Hepatocyte (in vitro differentiated cells): ENCODE results near the gene ARMC7. TPM values are rescaled to one million over a fixed set of nuclear protein-coding genes. Genes with fewer than 3 reads are reported as not detected.

ENCODE experiments used
- DNase-seq: peaks from one replicate; pipeline ENCODE4 v3.0.0-alpha.2; 2016; ENCODE audit warnings: low spot score
- H2AFZ ChIP-seq: fragments of 200-600 bp; sonication (generic); 2 replicates; pipeline ENCODE4 v1.6.0; 2016; ENCODE audit warnings: antibody characterized with exemption, mild to moderate bottlenecking
- H3K27ac ChIP-seq: fragments of 200-600 bp; sonication (generic); 2 replicates; pipeline ENCODE4 v1.5.1; 2016; ENCODE audit warnings: mild to moderate bottlenecking
- H3K27me3 ChIP-seq: fragments of 200-600 bp; sonication (generic); 2 replicates; pipeline ENCODE4 v1.6.1; 2016
- H3K36me3 ChIP-seq: fragments of 200-600 bp; sonication (generic); replicated peaks from 2 replicates; pipeline ENCODE4 v1.5.1; 2016; ENCODE audit warnings: low read depth; ENCODE audit not compliant: insufficient read depth
- H3K4me1 ChIP-seq: fragments of 200-600 bp; sonication (generic); 2 replicates; pipeline ENCODE4 v1.5.1; 2016; ENCODE audit warnings: mild to moderate bottlenecking, moderate library complexity; ENCODE audit not compliant: insufficient read depth
- H3K4me2 ChIP-seq: fragments of 200-600 bp; sonication (generic); 2 replicates; pipeline ENCODE4 v1.6.0; 2016
- H3K4me3 ChIP-seq: fragments of 200-600 bp; sonication (generic); 2 replicates; pipeline ENCODE4 v1.5.1; 2016; ENCODE audit warnings: mild to moderate bottlenecking
- H3K79me2 ChIP-seq: fragments of 200-600 bp; sonication (generic); 2 replicates; pipeline ENCODE4 v1.6.0; 2017; ENCODE audit warnings: mild to moderate bottlenecking
- H3K9me2 ChIP-seq: fragments of 200-600 bp; sonication (generic); replicated peaks from 2 replicates; pipeline ENCODE4 v1.6.0; 2017; ENCODE audit warnings: mild to moderate bottlenecking; ENCODE audit not compliant: insufficient read depth
- H3K9me3 ChIP-seq: fragments of 200-600 bp; sonication (generic); 2 replicates; pipeline ENCODE4 v1.5.1; 2016; ENCODE audit warnings: low read depth, mild to moderate bottlenecking
- H4K20me1 ChIP-seq: fragments of 200-600 bp; sonication (generic); 2 replicates; pipeline ENCODE4 v1.6.0; 2016; ENCODE audit warnings: mild to moderate bottlenecking; ENCODE audit not compliant: insufficient read depth, poor library complexity, severe bottlenecking
- CTCF ChIP-seq: fragments of 200-600 bp; sonication (generic); IDR thresholded peaks from 2 replicates; pipeline ENCODE4 v1.5.1; 2016; ENCODE audit warnings: antibody characterized with exemption, mild to moderate bottlenecking; ENCODE audit not compliant: poor library complexity
- EZH2 ChIP-seq: fragments of 200-600 bp; sonication (generic); IDR thresholded peaks from 2 replicates; pipeline ENCODE4 v1.6.1; 2016; ENCODE audit warnings: antibody characterized with exemption, mild to moderate bottlenecking, borderline replicate concordance
- EZH2phosphoT487 ChIP-seq: fragments of 200-600 bp; sonication (generic); IDR thresholded peaks from one replicate; pipeline ENCODE4 v1.6.1; 2018; ENCODE audit warnings: antibody characterized with exemption, mild to moderate bottlenecking, low read depth, moderate library complexity; ENCODE audit not compliant: unreplicated experiment, severe bottlenecking
- WGBS: methylation state at CpG from one replicate; pipeline ENCODE4 v1.1.6; 2016; ENCODE audit warnings: low lambda C conversion rate; ENCODE audit errors: missing lambda C conversion rate; 5-methylcytosine and 5-hydroxymethylcytosine counted together
- polyA plus RNA-seq: library from polyadenylated mRNA; unstranded; fragments of >200 nt; fragmentation: Nextera tagmentation; extraction: Ambion mirVana; gene quantifications from 2 replicates; pipeline ENCODE4 v1.2.1, GENCODE V29; 2016
- total RNA-seq: library from RNA; depleted of rRNA; stranded (reverse); fragments of >200 nt; gene quantifications from 2 replicates; pipeline ENCODE4 v1.2.3, GENCODE V29; 2014

The ARMC7 gene
- total and polyA plus RNA-seq, 2 experiments from 2014 or later: 3.5 to 4.0 TPM

DNA sequence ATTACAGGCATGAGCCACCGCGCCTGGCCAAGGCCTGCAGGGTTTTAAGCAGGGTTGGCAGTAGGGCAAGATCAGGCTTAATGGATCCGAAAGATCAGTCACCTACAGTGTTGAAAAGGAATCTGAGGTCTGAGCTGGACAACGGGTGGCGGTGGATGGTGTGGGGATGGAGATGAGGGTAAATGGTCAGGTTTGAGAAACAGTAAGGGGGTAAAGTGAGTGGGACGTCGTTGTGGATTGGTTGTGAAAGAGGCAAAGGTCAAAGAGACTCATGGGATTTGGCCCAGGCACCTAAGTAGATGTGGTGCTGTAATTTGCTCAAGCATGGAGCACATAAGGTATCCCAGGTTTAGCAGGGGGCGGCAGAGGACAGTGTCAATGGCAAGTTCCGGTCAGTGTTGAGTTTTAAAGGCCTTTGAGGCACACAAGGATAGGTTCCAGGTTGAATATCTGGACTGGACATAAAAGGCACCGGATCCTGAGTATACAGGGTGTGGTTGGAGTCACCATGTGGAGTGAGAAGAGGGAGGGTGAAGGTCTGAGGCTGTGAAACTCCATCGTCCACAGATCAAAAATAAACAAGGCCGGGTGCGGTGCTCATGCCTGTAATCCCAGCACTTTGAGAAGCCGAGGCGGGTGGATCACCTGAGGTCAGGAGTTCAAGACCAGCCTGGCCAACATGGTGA lies 23.1 kb upstream of the ARMC7 start:
- Histone ChIP-seq H3K36me3 (no peaks in the 10 kb centered on the region), H3K9me2 (no peaks in the 10 kb centered on the region), H3K4me3 (no peak overlapping the region), H2AFZ (no peak overlapping the region), H3K27me3 (no peaks in the 10 kb centered on the region), H3K27ac (peak overlapping the region; percentile 99), H3K9me3 (no peaks in the 10 kb centered on the region), H3K4me1 (peaks cover 48% of the 10 kb centered on the region), H4K20me1 (no peaks in the 10 kb centered on the region), H3K4me2 (peak overlapping the region; percentile 91), H3K79me2 (peaks cover 29% of the 10 kb centered on the region)
- DNase-seq: peak; percentile 44
- no peak for TF ChIP-seq EZH2
- TF ChIP-seq CTCF: no peak
- no peak for TF ChIP-seq EZH2phosphoT487
- WGBS: 72% methylated on average over 15 of the region's 15 CpGs

DNA sequence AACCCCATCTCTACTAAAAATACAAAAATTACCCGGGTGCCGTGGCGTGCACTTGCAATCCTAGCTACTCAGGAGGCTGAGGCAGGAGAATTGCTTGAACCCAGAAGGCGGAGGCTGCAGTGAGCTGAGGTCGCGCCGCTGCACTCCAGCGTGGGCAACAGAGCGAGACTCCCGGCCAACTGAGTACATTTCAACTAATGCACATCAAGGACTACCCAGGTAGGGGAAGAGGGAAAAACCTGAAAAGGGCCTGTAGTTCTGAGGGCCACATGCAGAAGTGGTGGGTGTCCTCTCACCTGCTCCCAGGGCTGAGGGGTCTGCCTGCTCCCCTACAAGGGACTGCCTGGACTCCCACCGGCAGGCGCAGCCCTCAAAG lies 22.6 kb upstream of the ARMC7 start:
- Histone ChIP-seq H3K4me2 (peak overlapping the region; percentile 91), H3K36me3 (no peaks in the 10 kb centered on the region), H3K4me3 (peak overlapping the region; percentile 27), H3K4me1 (peaks cover 53% of the 10 kb centered on the region), H4K20me1 (no peaks in the 10 kb centered on the region), H3K27ac (peak overlapping the region; percentile 99), H3K27me3 (no peaks in the 10 kb centered on the region), H3K79me2 (peaks cover 34% of the 10 kb centered on the region), H3K9me3 (no peaks in the 10 kb centered on the region), H2AFZ (peak overlapping the region; percentile 61), H3K9me2 (no peaks in the 10 kb centered on the region)
- TF ChIP-seq CTCF (no peak), EZH2 (no peak), EZH2phosphoT487 (no peak)
- WGBS: 61% methylated on average over 12 of the region's 12 CpGs
- DNase-seq: no peak

DNA sequence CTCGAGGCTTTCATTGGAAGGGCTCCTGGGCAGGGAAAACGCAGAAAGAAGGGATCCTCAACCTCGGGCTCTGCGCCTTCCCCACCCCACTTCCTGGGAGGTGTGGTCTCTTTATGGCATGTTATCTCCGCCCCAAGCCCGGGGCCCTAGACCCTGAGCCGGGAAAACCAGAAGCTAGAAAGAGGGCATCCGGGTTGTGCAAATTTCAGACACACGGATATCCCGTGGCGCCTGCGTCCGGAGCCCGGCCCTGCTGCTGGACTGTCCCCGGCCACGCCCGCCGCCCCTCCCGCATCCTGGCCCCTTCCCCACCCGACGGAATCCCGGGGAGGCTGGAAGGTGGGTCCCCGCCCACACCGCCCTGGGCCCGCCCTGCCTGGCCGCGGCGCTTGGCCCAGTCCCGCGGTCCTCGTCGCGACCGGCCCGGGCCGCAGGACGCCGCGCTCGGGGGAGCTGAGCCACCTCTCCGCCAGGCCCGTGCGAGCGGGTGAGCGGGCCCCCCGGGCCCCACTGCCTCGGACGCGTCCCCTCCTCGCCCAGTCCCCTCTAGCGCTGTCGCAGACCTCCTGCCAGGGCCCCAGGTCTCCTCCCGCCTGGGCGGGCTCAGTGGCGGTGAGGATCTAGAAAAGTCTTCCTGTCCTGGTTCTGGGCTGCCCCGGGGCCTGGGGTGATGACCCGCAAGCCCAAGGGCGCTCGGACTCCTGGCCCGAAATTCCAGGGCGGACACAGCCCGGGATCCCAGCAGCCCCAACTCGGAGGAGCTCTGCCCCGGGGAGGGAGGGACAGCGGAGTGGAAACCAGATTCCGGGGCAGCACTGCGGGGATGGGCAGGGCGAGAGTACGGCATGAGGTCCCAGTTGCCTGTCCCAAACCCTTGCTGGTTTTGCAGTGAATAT lies 22.0 kb upstream of the ARMC7 start, which contains the start of gene SLC16A5:
SLC16A5 (plus strand) TSS at position 397 of the 896 bp plus-strand sequence. CDS start 5,683 bp downstream, outside the sequence.
- Histone ChIP-seq H3K36me3 (no peaks in the 10 kb centered on the region), H3K27ac (peak within 1 kb of the TSS; percentile 99), H3K27me3 (no peaks in the 10 kb centered on the region), H3K79me2 (peaks cover 34% of the 10 kb centered on the region), H3K4me3 (peak within 1 kb of the TSS; percentile 63), H3K9me3 (no peaks in the 10 kb centered on the region), H2AFZ (peak within 1 kb of the TSS; percentile 61), H3K4me1 (peaks cover 60% of the 10 kb centered on the region), H3K9me2 (no peaks in the 10 kb centered on the region), H4K20me1 (no peaks in the 10 kb centered on the region), H3K4me2 (peak within 1 kb of the TSS; percentile 91)
- TF ChIP-seq EZH2 (no peak), CTCF (no peak), EZH2phosphoT487 (no peak)
- WGBS: 2% methylated on average over 52 of the region's 69 CpGs
- DNase-seq: peak; percentile 94
